Spleen (tissue), 11 donors: ENCODE measurements around the gene TNFSF8. TPM values are rescaled to one million over a fixed set of nuclear protein-coding genes. Genes with fewer than 3 reads are reported as not detected.

Source experiments
- DNase-seq: peaks from one replicate; pipeline ENCODE4 v3.0.0-alpha.2; 2020
- H3K27ac ChIP-seq, 8 donors: fragments of 200-600 bp; sonication (generic) in 7 of 8; 1 replicate in 4 of 8; 2 replicates in 4 of 8; pipeline versions ENCODE4 v1.5.0 to v1.8.0; 2016 to 2021; ENCODE audit warnings: inconsistent platforms in 4 of 8, mild to moderate bottlenecking in 4 of 8, moderate library complexity in 1 of 8
- H3K27me3 ChIP-seq, 7 donors: fragments of 200-600 bp; sonication (generic) in 6 of 7; replicated peaks in 1 of 7; 1 replicate in 4 of 7; 2 replicates in 3 of 7; pipeline versions ENCODE4 v1.5.0 to v1.8.0; 2016 to 2021; ENCODE audit warnings: inconsistent platforms in 3 of 7, mild to moderate bottlenecking in 1 of 7
- H3K36me3 ChIP-seq, 6 donors: fragments of 200-600 bp; sonication (generic) in 5 of 6; 1 replicate in 4 of 6; 2 replicates in 2 of 6; pipeline versions ENCODE4 v1.5.0 to v1.8.0; 2016 to 2021; ENCODE audit warnings: inconsistent platforms in 2 of 6
- H3K4me1 ChIP-seq, 6 donors: fragments of 200-600 bp; sonication (generic) in 5 of 6; 1 replicate in 3 of 6; 2 replicates in 3 of 6; pipeline versions ENCODE4 v1.5.0 to v1.8.0; 2016 to 2021; ENCODE audit warnings: inconsistent platforms in 3 of 6
- H3K4me3 ChIP-seq, 8 donors: fragments of 200-600 bp; sonication (generic) in 7 of 8; 1 replicate in 4 of 8; 2 replicates in 4 of 8; pipeline versions ENCODE4 v1.5.0 to v1.8.0; 2016 to 2021; ENCODE audit warnings: inconsistent platforms in 4 of 8, mild to moderate bottlenecking in 4 of 8, moderate library complexity in 2 of 8
- H3K9me3 ChIP-seq, 8 donors: fragments of 200-600 bp; sonication (generic) in 7 of 8; 1 replicate in 4 of 8; 2 replicates in 4 of 8; pipeline versions ENCODE4 v1.5.0 to v1.8.0; 2016 to 2021; ENCODE audit warnings: inconsistent platforms in 4 of 8
- CTCF ChIP-seq, 11 experiments: fragments of 200-600 bp in 7 of 11; fragments of 450-650 bp in 4 of 11; sonication (generic) in 4 of 11; IDR thresholded peaks in 8 of 11; conservative IDR thresholded peaks in 3 of 11; 1 replicate in 7 of 11; 2 replicates in 4 of 11; pipeline versions ENCODE4 v1.4.0 to v1.8.0; 2016 to 2021; ENCODE audit warnings: antibody characterized with exemption in 11 of 11, inconsistent platforms in 4 of 11, mild to moderate bottlenecking in 1 of 11
- POLR2A ChIP-seq, 3 donors: fragments of 450-650 bp; IDR thresholded peaks; one replicate each; pipeline ENCODE4 v1.5.1; 2017; ENCODE audit warnings: antibody characterized with exemption in 3 of 3, mild to moderate bottlenecking in 1 of 3
- POLR2AphosphoS5 ChIP-seq, 3 donors: sonication (generic); formaldehyde crosslinking; IDR thresholded peaks; one replicate each; pipeline ENCODE4 v1.5.1; 2017; ENCODE audit warnings: antibody characterized with exemption in 3 of 3
- WGBS, 5 donors: extraction: QIAGEN DNeasy Blood & Tissue Kit in 3 of 5; methylation state at CpG; one replicate each; pipeline versions ENCODE4 v1.1.5 to v1.1.7; 2013 to 2018; 5-methylcytosine and 5-hydroxymethylcytosine counted together
- intact Hi-C: fragments of 100-400 bp; cut with DNase I; formaldehyde crosslinking; loops from one replicate; pipeline ENCODE4 v1.15.0; 2023; ENCODE audit warnings: low total_unique reads
- polyA plus RNA-seq, 3 donors: library from polyadenylated mRNA; stranded (reverse); fragments of 200-250 nt; gene quantifications; one replicate each; pipeline ENCODE4 v1.2.1, GENCODE V29; 2013
- total RNA-seq, 7 donors: library from RNA; depleted of rRNA in 3 of 7; stranded (reverse); fragments of >200 nt in 3 of 7; fragmentation: NEBNext Ultra II Directional in 4 of 7; extraction: Animal tissue kit (Norgen Biotek cat#: 25700) in 4 of 7; gene quantifications; one replicate each; pipeline versions ENCODE4 v1.1.0 to v1.2.1, GENCODE V29; 2016 to 2021
- donor health status: healthy with polysubstance abuse.
- donor health status: DM: no; HTN: no; CAD: no; lungs with moderate emphysema.
- donor health status: DM: no; HTN: no; CAD: no.
- donor health status: Bipolar disorder and iron deficiency.
- donor health status: healthy.
- donor health status: DM: no; HTN: no; CAD: no.
- donor health status: DM: yes; HTN: yes; CAD: no.

Gene TNFSF8
- total and polyA plus RNA-seq, 10 donors = 4.8 to 42.7 (median 15.9) TPM

GRCh38 chr9:114894206-114894605, 36.2 kb downstream of the TNFSF8 start:
- H3K4me1 ChIP-seq = peaks cover 34 to 80% (median 62%) of the 10 kb centered on the region in 6 donors
- WGBS, 5 donors = 59 to 81% (median 71%) methylated on average over 3 of the region's 3 CpGs
- no peak for DNase-seq
- peak overlapping the region in 1 of 8 donors; percentile 14 for H3K4me3 ChIP-seq
- no peaks in the 10 kb centered on the region for H3K36me3 ChIP-seq
- no peaks in the 10 kb centered on the region for H3K27me3 ChIP-seq
- no peak for TF ChIP-seq POLR2AphosphoS5 (IDR thresholded peaks at IDR 0.05)
- no peak for TF ChIP-seq POLR2A (IDR thresholded peaks at IDR 0.05)
- TF ChIP-seq CTCF (IDR thresholded peaks at IDR 0.05 in 8 of 11, conservative IDR thresholded peaks at IDR 0.05 in 3 of 11) = no peak
- peak overlapping the region in 7 of 8 donors; percentile 57 to 79 (median 67) for H3K27ac ChIP-seq
- intact Hi-C loops = no loop called here
- no peaks in the 10 kb centered on the region for H3K9me3 ChIP-seq

GRCh38 chr9:114893221-114894010, 37.0 kb downstream of the TNFSF8 start:
- intact Hi-C loops = no loop called here
- H3K9me3 ChIP-seq = no peaks in the 10 kb centered on the region
- no peaks in the 10 kb centered on the region for H3K36me3 ChIP-seq
- TF ChIP-seq POLR2AphosphoS5 (IDR thresholded peaks at IDR 0.05) (peak in 1 of 3 donors; percentile 17), CTCF (IDR thresholded peaks at IDR 0.05 in 8 of 11, conservative IDR thresholded peaks at IDR 0.05 in 3 of 11) (no peak)
- peak overlapping the region in 7 of 8 donors; percentile 30 to 79 (median 67) for H3K27ac ChIP-seq
- no peak for DNase-seq
- H3K4me1 ChIP-seq = peaks cover 29 to 80% (median 58%) of the 10 kb centered on the region in 6 donors
- H3K4me3 ChIP-seq = no peak overlapping the region
- H3K27me3 ChIP-seq = no peaks in the 10 kb centered on the region
- WGBS, 5 donors = 35 to 53% (median 51%) methylated on average over 4 of the region's 4 CpGs

- peak in 2 of 3 donors; percentile 35 to 46 for TF ChIP-seq POLR2AphosphoS5 (IDR thresholded peaks at IDR 0.05)
- no peak for TF ChIP-seq CTCF (IDR thresholded peaks at IDR 0.05 in 8 of 11, conservative IDR thresholded peaks at IDR 0.05 in 3 of 11)
- TF ChIP-seq POLR2A (IDR thresholded peaks at IDR 0.05) = no peak
- Histone ChIP-seq H3K27ac (peak overlapping the region in 3 of 8 donors; percentile 11 to 41 (median 21)), H3K36me3 (no peaks in the 10 kb centered on the region), H3K27me3 (no peaks in the 10 kb centered on the region), H3K9me3 (peaks cover 0 to 18% (median 14%) of the 10 kb centered on the region in 8 donors), H3K4me3 (no peak overlapping the region), H3K4me1 (peaks cover 10 to 45% (median 32%) of the 10 kb centered on the region in 6 donors)
- 40 to 78% (median 56%) methylated on average over 2 to 3 of the region's 3 CpGs for WGBS, 5 donors
- peak; percentile 88 for DNase-seq
- intact Hi-C loops = no loop called here
Measured at GRCh38 chr9:114889802-114890224, 40.6 kb downstream of the TNFSF8 start.

GRCh38 chr9:114888607-114889006, 41.8 kb downstream of the TNFSF8 start:
- TF ChIP-seq POLR2A (IDR thresholded peaks at IDR 0.05) (no peak), CTCF (IDR thresholded peaks at IDR 0.05 in 8 of 11, conservative IDR thresholded peaks at IDR 0.05 in 3 of 11) (no peak)
- peaks cover 0 to 30% (median 25%) of the 10 kb centered on the region in 8 donors for H3K9me3 ChIP-seq
- H3K36me3 ChIP-seq = no peaks in the 10 kb centered on the region
- no peaks in the 10 kb centered on the region for H3K27me3 ChIP-seq
- H3K27ac ChIP-seq = no peak overlapping the region
- 65 to 75% (median 74%) methylated on average over 4 of the region's 4 CpGs for WGBS, 5 donors
- H3K4me3 ChIP-seq = no peak overlapping the region
- H3K4me1 ChIP-seq = peaks cover 0 to 33% (median 20%) of the 10 kb centered on the region in 6 donors
- intact Hi-C loops = no loop called here
- no peak for DNase-seq
